HuH-7.5 (cell line): Measurements from ENCODE around the gene LHFPL2.
"Not testable (repeated sequence)": the region's sequence is repeated elsewhere in the genome, so short reads cannot be mapped to it uniquely, and the experiment has no call there.

Source experiments
- DNase-seq: peaks from one replicate; pipeline ENCODE4 v3.0.0; 2011; ENCODE audit warnings: low spot score

Gene LHFPL2

DNA sequence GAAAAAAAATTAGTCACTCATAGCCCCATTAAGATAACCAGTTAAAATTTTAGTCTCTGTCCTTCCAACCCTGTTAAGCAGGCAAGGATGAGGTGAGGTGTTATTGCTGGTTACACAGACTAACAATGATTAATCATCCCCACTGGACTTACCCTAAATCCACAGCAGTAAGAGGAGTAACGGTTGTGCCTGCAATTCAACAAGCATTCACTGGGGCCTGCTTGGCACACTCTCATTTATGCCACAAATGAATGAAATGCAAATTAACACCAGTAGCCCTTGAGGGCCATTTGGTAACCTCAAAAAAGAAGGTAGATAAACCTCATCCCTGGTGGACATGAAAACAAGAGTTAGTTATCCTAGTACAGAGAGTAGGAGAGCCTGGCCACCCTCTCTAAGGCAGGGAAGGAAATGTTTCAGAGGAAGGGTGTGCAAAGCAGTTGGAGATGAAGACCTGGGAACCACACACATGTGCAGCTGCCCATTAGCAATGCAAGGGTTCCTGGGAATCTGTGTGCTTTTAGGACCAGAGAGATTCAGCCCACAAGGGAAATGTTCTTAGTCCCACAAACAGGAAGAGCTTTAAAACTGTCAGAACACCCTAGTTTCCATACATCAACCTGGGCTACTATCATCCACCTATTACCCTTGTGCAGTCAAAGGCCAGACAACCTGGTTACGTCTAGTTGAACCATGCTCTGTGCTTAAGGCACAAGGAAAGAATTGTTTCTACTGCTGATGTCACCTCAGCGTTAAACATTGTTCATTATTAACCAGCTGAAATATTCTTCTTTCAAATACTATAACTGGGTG lies 7.7 kb downstream of the LHFPL2 start:
- DNase-seq, result no peak

DNA sequence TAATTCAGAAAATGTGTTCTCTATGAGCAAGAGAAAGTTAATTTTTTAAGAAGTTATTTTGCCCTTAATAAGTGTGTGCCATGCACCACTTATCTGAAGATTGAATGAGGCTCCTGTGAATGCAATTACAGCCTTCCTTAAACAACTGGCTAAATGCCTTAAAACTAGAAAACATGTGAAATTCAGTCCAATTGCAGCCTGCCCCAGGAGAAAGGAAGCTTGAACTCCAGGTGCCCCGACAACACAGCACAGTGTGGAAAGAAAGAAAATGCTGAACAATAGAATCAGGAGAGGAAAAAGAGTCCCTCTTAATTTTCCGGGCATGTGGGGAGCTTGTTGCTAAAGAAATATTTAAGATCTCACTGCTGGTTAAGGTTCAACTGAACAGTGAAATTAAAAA lies 8.8 kb downstream of the LHFPL2 start:
- no peak for DNase-seq

DNA sequence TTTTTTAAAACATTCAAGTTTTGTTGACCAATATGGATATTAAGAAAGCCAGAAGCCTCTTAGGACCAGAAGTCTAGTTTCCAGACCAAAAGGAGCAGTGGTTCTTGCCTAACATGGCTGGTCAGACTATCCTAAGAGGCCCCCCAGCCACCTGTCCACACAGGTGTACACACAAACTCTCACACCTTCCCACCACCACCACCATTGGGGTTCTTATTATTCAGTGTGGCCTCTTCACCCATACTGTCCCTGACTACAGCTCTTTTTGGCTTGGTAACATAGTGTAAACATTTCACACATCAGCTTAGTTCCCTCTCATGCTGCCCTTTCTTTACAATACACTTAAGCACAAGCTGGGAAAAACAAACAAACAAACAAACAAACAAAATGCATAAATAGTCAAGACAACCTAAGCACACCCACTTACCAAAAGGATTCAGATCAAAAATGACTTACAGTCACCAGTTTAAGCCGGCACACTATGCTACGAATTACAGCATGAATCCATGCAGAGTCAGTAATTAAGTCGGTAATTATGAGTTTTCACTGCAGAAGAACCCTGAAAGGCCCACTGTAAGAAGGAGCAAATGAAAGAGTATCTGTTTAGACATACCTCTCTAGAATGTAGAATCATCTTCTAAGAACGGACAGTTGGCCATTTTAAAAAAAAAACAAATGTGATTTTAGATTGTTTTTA lies 9.5 kb downstream of the LHFPL2 start:
- DNase-seq, result no peak

DNA sequence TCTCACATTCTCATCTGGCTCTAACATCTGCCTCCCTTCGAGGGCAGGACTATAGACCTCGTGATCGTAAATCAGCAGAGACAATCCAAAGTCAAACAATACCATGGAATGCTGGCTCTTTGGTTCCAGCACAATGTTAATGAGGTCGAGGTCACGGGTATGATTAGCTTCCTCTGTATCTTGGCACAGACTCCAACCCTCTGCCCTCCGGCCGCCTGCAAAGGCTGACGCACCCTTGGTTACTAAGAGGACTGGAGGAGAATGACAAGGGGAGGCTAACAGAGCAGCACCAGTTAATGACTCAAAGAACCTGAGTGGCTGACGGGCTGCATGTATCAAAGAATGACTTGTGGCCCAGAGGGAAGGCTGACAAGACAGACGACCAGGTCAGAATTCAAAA lies 10.1 kb downstream of the LHFPL2 start:
- DNase-seq, result no peak

DNA sequence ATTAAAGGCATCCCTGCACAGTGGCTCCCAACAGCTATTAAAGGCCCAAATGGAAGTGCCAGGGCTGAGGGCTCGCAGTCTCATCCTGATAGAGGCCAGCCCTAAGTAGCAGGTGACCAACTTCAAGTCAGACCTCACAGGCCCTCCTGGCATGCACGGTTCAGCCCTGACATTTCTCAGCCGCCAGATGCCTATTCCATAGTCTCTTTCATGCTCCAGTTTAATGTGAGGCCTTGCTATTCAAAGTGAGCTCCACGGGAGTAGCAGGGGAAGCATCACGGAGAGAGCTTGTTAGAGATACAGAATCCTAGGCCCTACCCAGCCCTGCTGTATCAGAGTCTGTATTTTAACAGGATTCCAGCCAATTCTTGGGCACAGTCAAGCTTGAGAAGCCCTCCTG lies 11.1 kb downstream of the LHFPL2 start:
- no peak for DNase-seq

DNA sequence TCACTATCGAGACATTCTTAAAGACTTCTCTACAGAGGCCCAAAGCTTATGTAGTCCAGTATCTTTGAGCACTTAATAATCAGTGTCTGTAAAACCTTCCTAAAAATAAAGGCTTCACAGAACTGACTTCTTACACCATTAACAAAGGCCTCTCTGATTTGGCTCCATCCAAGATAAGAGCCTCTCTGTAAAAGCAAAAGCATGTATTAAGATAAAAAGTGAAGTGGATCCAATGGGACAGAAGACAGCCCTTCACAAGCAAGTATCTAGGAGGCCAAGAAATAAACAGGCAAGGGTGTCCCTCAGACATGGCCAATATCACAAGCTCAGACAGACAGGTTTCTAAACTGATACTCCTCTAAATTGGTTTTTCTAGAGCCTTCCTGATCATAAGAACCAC lies 11.9 kb downstream of the LHFPL2 start:
- DNase-seq, result no peak

DNA sequence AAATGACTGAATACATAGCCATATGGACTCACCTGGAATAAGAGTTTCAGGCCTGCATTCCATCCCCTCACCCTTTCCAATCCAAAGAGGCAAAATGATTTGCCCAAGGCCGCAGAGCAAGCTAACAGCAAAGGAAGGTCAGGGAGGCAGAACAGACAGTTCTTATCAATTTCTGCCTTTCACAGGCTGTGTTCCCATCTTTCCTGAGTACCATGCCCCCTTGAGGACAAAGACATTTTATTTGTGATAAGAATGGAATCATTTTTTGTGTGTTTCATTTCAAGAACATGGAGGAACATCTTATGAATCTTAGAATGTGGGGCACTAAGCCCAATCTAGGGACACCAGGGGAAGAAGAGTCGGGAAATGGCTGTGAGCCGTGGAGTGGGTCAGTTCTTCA lies 13.9 kb downstream of the LHFPL2 start:
- DNase-seq, result no peak

DNA sequence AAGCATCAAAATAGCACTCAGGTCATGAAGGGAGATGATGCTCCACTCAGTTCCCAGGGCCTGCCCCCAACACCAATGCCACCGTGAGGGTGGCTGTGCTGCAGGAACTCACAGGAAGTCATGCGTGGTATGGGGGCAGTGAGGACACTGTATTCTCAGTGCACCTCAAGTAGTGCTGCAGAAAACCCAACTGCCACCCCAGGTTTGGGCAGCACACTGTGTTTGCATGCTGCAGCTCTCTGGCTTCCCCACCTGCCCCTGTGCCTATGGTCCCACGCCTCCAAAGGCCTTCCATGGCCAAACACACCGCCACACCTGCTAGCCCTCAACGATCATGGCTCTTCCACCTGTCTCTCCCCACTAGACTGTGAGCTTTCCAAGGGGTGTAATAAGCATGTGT lies 14.3 kb downstream of the LHFPL2 start:
- DNase-seq, result no peak

DNA sequence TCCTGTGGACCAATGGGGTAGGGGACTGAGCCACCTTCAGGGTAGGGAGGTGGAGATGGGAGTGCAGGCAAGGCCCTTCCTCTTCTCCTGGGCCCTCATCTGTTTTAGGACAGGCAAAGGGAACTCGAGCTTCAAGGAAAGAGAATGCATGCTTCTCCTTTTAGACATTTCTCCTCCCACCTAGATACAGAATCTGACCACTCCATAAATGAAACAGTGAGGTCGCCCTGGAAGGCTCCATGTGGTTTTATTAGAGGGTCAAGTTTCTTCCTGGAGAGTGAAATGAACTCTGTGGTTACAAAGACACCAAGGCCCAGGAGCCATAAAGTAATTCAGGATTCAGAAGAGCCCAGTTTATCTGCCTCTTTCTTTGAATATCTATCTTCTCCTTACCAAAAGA lies 14.9 kb downstream of the LHFPL2 start:
- no peak for DNase-seq

DNA sequence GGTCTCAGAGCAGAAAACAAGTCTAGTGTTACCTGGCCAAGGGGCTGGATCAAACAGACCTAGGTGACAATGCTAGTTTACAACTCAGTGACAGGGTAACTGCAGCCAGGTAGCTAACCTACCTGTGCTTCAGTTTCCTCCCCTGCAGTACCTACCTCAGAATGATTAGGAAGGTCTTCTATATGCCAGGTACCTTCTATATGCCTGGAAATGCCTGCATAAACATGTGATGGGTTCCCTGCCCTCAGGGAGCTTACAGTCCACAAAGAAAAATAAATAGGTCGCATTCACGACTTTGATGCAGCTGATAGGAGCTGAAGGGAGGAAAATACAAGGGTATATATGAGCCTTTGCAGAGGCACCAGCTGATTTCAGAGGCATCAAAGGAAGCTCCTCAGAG lies 16.1 kb downstream of the LHFPL2 start:
- no peak for DNase-seq

DNA sequence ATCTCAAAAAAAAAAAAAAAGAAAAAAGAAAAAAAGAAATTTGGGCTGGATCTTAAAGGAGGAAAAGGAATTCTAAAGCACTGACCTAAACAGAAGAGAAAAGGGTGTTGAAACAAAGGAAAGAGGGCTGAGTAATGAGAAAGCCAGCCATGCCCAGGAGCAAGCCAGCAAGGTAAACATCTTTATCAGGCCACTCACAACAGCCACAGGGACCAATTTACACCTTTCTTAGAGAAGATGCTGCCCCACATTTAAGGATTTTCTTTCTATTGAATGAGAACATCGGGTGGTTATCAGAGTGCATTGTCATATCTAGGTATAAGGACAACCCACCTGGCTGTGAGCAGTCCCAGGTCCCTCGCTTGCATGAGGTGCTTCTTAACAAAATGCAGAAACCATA lies 16.6 kb downstream of the LHFPL2 start:
- no peak for DNase-seq

DNA sequence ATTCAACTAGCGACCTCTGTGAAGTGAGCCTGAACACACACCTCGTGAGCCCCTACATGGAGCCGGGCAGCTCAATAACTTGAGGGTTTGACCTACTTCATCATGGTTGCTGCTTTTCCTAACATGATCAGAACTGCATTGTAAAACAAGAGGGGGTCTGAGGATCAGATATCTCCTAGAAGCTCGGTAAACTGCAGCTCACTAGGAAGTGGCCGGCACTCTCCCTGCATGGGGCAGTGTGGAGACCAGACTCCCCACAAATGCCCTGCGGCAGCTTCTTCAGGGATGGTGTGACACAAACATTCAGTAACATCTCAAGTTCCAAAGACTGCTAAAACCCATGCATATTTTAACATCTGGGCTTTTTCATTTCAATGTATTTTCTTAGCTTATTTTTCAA lies 18.5 kb downstream of the LHFPL2 start:
- DNase-seq, result no peak

DNA sequence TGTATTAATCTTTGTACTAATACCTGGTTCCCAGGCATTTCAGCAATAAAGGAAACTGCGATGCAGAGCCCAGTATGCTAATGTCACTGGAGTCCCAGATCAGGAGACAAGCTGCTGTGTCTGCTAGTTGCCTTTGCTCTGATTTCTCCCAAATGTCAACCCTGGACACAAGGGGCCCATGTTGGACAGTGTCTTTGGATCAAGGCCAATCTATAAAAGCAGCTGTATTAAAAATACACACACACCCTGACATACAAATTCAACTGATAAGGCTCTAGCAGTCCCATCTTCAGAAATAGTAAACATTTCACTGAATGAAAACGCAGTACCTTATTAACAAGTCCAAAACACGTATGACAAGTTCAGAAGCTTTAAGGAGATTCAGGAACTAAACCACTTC lies 18.9 kb downstream of the LHFPL2 start:
- DNase-seq, result no peak

DNA sequence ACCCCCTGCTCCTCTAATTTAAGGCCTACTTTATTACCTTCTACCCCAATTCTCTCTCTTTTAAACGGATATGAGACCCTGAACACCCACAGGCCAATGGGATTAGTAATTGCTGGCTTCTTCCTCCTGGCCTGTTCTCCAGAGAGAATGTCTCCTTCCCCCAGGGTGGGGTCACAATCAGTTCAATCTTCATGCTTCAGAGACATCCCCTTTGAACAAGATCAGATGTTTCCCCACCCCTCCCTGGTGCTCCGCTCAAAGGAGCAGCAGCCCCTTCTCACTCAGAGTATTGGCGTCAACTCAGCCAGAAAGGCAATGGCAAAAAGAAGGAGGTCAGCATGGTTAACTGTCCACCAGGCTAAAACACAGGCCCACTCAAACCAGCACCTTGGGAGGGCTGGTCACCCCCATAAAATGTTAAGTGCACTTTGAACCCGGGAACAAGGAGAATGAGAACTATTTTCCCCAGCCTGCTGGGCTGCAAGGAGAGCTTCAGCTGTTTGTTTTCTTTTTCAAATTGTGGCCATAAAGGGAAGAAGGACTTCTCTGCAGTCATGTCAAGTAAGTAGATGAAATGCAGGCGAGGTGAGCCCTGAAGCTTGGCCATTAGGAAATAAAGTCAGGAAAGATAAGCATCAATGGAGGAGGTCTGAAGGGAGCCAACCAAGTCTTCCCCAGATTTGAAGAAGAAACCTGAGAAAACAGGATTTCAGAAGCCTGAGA lies 20.1 kb downstream of the LHFPL2 start:
- no peak for DNase-seq

DNA sequence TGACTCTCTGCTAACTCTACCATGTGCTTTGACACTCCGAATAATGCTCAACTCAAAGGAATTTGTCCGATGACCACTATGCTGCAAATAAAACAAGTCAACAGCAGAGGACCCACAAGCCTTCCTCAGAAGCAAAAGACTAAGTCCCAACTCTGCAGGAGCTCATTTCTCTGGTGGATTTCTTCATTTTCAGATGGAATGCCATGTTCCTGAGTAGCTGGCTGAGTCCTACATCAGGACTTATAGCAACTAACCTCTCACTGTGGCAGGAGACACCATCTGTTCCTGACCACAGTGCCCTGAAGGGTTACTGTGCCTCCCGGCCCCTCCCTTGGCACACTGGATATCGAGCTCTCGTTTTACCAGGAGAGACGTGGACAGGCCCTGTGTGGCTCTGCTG lies 20.8 kb downstream of the LHFPL2 start:
- DNase-seq, result no peak

DNA sequence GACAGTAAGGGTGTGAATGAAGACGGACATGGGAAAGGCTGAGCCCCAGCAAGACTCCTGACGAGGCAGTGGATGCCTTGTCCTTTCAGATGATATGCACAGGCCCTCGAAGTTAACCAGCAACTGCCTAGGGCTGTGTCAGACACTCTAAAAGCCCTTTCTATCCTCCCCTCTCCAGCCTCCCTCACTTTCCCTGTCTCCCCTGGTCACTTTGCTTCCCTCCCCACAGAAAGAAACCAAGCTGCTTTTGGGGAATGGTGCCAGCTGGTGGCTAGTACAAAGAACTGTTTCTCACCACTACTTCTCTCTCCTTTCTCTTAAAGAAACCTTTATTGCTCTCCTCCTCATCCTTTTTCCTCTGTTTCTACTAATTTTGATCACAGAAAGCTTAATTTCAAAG lies 21.4 kb downstream of the LHFPL2 start:
- no peak for DNase-seq

DNA sequence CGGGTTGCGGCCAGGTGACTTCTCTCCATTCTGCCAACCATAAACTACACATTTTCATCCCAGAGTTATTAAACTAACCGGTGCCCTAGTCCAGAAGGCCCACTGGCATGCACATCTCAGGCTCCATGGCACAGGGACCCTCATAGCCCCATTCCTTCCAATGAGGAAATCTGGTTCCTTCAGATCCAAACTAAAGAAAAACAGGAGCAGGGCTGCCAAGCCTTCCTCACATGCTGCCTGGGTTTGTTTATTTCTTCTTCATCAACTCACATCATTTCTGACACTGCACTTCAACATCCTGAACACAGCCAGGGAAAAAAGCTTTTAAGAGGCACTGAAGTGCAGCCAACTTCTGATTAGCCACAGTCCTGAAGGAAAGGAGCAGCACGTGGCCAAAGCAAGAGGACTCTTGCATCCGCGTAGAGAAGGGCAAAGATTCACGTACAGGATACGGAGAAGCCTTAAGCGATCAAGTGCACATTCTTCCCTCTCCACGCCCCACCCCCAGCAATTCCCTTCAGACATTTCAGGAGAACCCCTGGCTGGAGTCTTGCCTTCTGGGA lies 22.5 kb downstream of the LHFPL2 start:
- DNase-seq, result no peak

DNA sequence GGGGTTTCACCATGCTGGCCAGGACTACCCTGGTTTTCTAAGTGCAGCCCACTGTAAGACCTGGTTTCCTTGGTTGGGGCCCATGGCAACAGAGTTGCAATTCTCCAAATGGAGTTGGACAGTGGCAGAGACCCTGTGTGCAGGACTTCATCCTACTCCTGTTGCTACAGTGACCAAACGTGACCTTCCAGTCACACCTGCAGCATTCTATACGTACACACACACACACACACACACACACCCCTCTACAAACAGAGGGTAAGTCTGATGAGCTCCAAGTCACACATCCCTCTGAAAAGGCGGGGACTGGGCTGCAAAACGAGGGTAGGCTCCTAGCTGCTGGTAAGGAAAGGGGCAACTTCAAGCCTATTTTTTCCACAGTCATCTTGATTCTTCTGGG lies 23.6 kb downstream of the LHFPL2 start:
- DNase-seq, result no peak

DNA sequence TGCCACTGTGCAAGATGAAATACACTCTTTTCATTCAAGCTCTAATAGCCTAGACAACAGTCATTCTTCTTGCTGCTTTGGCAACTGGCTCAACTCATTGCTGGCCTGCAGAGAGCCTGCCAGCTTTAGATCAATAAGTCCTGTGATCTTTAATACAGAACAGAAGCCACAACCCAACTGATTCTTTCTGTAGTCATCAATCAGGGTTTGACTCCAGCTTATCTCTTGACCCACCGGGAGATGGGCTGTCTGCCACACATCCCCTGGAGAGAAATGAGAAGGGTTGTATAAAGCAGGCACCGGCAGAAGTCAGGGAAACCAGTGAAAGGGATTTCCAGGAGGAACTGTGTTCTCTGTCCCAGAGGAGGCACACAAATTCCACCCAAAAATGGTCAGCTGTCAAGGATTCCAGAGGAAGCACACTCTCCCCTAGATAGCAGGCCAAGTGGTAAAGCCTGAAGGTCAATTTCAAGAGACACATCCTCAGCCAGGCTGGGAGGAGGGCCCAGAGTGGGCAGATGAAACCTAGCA lies 24.5 kb downstream of the LHFPL2 start:
- no peak for DNase-seq

DNA sequence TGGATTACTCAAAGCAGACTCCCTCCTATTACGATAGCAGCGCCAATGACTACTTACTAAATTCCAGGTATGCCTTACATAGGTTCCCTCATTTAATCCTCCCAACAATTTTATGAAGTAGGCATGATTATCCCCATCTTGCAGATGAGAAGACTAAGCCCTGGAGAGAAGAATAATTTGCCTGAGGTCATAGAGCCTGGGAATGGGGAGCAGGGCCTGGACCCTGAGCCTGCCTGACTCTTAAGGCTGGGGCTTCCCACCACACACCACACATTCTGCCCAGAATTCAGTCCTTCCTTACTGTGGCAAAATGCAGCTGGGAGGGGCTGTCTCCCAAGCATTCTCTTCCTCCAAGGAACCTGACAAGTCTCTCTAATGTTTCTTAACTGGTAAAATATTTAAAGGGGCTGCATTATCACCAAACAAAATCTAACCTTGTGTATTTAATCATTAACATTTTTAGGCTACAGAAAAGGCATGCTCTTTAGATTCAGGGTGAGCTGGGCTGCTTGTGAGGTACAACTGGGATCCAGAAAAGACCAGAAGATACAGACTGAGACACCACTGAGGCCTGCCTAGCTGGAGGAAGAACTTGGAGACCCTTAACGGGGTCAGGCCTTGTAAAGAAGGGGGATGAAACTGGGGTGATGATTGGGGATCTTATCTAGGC lies 26.1 kb downstream of the LHFPL2 start:
- DNase-seq, result no peak

DNA sequence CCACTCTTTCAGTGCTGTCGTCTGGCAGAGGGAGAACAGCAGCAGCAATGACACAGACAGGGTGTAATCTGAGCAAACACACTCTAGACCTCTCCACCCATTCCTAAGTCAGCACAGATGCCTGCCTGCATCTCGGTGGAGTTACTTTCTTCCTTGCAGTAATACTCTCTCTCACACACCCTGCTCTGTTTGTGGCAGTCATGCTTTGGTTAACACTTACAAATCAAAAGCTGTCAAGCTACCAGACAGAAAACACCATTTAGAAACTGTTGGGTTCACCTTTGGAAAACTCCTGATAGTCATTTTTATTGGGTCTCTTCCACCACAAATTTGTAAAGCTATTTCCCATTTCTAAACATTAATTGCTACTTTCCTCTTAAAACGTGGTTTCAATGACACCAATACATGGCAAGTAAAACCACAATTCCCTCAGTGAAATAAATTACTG lies 27.3 kb downstream of the LHFPL2 start:
- DNase-seq, result no peak

DNA sequence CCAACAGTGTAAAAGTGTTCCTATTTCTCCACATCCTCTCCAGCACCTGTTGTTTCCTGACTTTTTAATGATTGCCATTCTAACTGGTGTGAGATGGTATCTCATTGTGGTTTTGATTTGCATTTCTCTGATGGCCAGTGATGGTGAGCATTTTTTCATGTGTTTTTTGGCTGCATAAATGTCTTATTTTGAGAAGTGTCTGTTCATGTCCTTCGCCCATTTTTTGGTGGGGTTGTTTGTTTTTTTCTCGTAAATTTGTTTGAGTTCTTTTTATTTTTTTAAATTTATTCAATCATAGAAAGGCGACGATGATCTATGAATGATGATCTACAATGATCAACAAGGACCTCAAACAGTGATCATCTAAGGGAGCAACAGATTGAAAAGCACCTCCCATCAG lies 28.5 kb downstream of the LHFPL2 start:
- DNase-seq, result not testable (repeated sequence)
